22Rv1 (cell line): ENCODE results near the gene PLEKHG7.

Experiments
- H3K27ac ChIP-seq: fragments of 450-650 bp; 2 replicates; pipeline ENCODE4 v1.5.1; 2017
- ZFX ChIP-seq: fragments of 450-650 bp; IDR thresholded peaks from 2 replicates; pipeline ENCODE4 v1.6.1; 2017; ENCODE audit warnings: antibody characterized with exemption, borderline replicate concordance
- TF ChIP-seq, protein P1 (sequence below): fragments of 450-650 bp; IDR thresholded peaks from 2 replicates; pipeline ENCODE4 v1.5.1; 2017; ENCODE audit warnings: mild to moderate bottlenecking

PLEKHG7 gene

GRCh38 chr12:92802906-92803305 lies 100.1 kb downstream of the PLEKHG7 start:
- no peak overlapping the region for H3K27ac ChIP-seq
- TF ChIP-seq ZFX, result no peak
- TF ChIP-seq, protein P1, sequence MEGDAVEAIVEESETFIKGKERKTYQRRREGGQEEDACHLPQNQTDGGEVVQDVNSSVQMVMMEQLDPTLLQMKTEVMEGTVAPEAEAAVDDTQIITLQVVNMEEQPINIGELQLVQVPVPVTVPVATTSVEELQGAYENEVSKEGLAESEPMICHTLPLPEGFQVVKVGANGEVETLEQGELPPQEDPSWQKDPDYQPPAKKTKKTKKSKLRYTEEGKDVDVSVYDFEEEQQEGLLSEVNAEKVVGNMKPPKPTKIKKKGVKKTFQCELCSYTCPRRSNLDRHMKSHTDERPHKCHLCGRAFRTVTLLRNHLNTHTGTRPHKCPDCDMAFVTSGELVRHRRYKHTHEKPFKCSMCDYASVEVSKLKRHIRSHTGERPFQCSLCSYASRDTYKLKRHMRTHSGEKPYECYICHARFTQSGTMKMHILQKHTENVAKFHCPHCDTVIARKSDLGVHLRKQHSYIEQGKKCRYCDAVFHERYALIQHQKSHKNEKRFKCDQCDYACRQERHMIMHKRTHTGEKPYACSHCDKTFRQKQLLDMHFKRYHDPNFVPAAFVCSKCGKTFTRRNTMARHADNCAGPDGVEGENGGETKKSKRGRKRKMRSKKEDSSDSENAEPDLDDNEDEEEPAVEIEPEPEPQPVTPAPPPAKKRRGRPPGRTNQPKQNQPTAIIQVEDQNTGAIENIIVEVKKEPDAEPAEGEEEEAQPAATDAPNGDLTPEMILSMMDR, result no peak

DNA sequence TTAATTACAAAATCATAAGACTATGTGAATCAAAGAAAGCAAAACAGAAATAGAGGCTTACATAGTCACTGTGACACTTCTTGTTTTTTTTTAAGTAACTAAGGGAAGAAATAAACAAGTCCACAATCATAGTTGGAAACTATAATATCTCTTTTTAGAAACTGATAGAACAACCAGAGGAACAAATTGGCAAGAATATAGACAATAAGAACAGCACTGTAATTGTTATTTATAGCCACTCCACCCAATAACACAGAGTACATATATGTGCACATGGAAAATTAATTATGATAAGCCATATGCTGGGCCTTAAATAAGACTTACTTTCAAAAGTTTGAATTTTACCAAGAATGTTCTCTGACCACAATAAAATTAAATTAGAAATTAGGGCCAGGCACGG lies 101.1 kb downstream of the PLEKHG7 start:
- no peak for TF ChIP-seq ZFX
- TF ChIP-seq, protein P1, result no peak
- H3K27ac ChIP-seq, result no peak overlapping the region

DNA sequence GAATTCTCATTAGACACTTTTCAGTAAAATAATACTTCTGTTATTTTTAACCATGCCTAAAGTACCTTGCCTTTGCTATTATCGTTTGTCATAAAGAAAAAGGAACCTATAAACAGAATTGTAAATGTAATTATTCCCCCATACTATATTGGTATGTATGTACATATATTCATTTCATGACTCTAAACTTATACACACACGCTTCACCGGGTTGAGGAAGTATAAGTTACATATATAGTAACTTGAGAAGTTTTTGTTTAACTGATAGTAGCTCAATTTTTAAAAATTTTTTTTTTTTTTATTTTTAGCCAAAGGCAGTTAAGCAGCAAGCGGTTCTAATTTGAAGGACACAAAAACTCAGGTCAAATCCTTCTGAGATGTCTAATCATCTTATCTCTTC lies 107.6 kb downstream of the PLEKHG7 start:
- H3K27ac ChIP-seq, result no peak overlapping the region
- TF ChIP-seq, protein P1, result no peak
- TF ChIP-seq ZFX, result no peak

- TF ChIP-seq, protein P1, result no peak
- TF ChIP-seq ZFX, result no peak
- no peak overlapping the region for H3K27ac ChIP-seq
Measured at GRCh38 chr12:92814584-92814983, 111.8 kb downstream of the PLEKHG7 start.

DNA sequence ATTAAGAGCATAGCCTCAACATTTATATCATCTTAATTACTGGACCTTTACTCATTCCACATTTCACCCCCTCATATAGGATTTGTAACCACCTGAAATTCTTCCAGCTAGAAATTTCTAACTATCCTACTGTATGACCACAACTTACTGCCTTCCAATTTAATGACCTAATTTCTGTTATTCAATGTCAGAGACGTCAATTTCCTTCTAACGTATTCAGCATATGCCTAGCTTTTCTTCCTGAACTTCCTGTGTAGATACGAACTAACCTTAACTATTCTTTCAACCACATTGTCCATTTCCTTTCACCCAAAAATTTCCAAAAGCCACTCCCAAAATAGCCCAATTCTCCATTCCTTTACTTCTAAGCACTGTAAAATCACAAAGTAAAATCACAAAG lies 118.4 kb downstream of the PLEKHG7 start:
- H3K27ac ChIP-seq, result no peak overlapping the region
- no peak for TF ChIP-seq ZFX
- TF ChIP-seq, protein P1, result no peak
